HG03175 (cell line): ENCODE results near the gene LPIN2.
"Not testable (repeated sequence)": the region's sequence is repeated elsewhere in the genome, so short reads cannot be mapped to it uniquely, and the experiment has no call there.

Source experiments
- ATAC-seq: cut with Tn5 transposase; IDR thresholded peaks from one replicate; pipeline ENCODE4 v1.9.1; 2021; ENCODE audit warnings: mild to moderate bottlenecking, moderate library complexity; ENCODE audit not compliant: unreplicated experiment

LPIN2 gene, protein sequence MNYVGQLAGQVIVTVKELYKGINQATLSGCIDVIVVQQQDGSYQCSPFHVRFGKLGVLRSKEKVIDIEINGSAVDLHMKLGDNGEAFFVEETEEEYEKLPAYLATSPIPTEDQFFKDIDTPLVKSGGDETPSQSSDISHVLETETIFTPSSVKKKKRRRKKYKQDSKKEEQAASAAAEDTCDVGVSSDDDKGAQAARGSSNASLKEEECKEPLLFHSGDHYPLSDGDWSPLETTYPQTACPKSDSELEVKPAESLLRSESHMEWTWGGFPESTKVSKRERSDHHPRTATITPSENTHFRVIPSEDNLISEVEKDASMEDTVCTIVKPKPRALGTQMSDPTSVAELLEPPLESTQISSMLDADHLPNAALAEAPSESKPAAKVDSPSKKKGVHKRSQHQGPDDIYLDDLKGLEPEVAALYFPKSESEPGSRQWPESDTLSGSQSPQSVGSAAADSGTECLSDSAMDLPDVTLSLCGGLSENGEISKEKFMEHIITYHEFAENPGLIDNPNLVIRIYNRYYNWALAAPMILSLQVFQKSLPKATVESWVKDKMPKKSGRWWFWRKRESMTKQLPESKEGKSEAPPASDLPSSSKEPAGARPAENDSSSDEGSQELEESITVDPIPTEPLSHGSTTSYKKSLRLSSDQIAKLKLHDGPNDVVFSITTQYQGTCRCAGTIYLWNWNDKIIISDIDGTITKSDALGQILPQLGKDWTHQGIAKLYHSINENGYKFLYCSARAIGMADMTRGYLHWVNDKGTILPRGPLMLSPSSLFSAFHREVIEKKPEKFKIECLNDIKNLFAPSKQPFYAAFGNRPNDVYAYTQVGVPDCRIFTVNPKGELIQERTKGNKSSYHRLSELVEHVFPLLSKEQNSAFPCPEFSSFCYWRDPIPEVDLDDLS

GRCh38 chr18:3013024-3013804, at the start of gene LPIN2:
LPIN2 (minus strand) TSS chr18:3013144; CDS start chr18:2960840, 52,304 bp downstream.
- peak; percentile 88 for ATAC-seq

GRCh38 chr18:3061581-3062312, 48.8 kb upstream of the LPIN2 start:
- ATAC-seq: peak; percentile 63

DNA sequence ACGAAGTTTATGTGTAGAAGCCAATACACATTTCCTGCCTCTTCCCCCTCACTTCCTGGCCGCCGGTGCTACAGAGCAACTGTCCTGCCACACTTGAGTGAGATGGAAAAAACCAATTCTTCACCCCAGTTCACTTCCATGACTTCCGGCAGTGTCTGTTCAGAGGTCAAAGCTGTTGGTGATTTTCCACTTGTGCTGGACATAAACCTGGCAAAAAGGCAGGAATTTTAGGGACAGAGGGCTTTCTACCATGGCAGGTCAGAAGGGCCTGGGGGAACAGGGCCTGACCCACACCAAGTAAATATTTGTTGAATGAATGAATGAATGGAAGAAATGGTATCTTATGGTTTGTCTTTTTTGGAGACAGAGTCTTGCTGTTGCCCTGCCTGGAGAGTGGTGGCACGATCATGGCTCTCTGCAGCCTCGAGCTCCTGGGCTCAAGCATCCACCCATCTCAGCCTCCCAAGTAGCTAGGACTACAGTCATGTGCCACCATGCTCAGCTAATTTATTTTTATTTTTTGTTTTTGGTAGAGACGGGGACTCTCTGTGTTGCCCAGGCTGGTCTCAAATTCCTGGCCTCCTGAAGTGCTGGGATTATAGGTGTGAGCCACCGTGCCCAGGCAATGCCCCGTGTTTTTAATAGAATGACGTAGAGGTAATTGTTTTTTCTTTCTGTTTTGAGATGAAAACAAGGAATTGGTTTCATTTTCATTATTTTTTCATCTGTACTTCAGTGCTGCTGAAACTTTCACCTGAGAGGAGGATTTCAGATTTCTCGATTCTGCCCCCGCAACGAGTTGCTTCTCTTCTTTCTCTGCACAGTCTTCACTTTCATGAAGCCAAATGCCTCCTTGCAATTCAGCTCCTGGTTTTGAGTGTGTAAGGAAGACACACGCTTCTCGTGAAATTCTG, 48.0 kb upstream of the LPIN2 start:
- ATAC-seq: no peak

- no peak for ATAC-seq
These were observed 46.3 kb upstream of the LPIN2 start for GRCh38 chr18:3059272-3059671.

DNA sequence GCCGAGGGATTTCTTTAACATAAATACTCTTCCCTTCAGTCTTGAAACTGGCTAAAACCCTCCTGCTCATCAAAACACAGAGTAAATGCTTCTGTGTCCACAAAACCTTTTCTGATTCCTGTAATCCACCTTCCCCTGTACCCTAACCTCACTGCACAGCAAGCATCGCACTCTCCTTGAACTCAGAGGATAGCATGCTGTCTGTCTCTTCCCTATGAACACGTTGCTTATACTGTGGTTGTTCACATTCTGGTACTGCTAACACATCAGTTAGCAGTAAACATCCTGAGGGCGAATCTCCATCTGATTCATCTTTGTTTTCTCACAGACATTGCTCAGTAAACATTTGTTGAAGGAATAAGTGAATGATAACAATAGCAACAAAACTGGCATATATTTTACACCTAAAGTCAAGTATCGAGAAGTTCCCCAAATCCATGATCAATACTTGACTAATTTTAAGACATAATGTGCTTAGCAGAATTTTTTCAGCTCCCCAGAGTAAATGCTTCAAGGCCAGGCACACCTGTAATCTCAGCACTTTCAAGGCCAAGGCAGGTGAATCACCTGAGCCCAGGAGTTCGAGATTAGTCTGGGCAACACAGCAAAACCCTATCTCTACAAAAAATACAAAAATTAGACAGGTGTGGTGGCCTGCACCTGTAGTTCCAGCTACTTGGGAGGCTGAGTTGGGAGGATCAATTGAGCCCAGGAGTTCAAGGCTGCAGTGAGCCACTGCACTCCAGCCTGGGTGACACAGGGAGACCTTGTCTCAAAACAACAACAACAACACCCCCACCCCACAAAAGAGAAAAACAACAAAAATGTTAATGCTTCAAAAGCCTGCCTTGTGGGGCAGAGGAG, 45.6 kb upstream of the LPIN2 start:
- no peak for ATAC-seq

GRCh38 chr18:3057526-3057925, 44.6 kb upstream of the LPIN2 start:
- ATAC-seq: no peak

- no peak for ATAC-seq
These were observed 43.4 kb upstream of the LPIN2 start for GRCh38 chr18:3056311-3056710.

DNA sequence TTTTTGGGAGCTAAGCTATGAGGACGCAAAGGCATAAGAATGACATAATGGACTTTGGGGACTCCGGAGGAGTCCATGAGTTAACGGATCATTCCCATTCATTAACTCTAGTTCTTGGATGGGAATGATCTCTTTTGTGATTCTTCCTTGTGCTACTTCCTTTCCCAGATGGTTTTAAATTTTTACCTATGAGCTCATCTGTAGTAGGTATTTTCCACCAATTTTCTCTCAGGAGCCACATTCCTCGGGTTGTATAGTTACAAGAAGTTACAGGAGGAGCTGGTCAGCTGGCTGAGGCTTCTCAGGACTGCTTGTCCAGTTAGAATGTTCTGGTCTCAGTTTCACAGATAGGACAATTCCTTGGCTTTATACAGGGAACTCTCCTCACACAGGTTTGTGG, 42.9 kb upstream of the LPIN2 start:
- no peak for ATAC-seq

GRCh38 chr18:3055186-3055728, 42.3 kb upstream of the LPIN2 start:
- ATAC-seq: no peak

DNA sequence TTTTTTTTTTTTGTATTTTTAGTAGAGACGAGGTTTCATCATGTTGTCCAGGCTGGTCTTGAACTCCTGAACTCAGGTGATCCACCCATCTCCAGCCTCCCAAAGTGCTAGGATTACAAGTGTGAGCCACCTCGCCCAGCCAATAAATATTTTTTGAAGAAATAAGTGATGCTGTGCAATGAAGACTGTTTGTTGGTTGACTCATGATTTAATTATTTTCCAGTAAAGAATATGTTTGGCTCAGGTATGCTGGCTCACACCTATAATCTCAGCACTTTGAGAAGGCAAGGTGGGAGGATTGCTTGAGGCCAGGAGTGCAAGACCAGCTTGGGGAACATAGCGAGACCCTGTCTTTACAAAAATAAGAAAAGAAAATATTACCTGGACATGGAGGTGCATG, 41.8 kb upstream of the LPIN2 start:
- no peak for ATAC-seq

- ATAC-seq: no peak
These were observed 41.3 kb upstream of the LPIN2 start for GRCh38 chr18:3054214-3054613.

- ATAC-seq: no peak
These were observed 40.1 kb upstream of the LPIN2 start for GRCh38 chr18:3053081-3053480.

DNA sequence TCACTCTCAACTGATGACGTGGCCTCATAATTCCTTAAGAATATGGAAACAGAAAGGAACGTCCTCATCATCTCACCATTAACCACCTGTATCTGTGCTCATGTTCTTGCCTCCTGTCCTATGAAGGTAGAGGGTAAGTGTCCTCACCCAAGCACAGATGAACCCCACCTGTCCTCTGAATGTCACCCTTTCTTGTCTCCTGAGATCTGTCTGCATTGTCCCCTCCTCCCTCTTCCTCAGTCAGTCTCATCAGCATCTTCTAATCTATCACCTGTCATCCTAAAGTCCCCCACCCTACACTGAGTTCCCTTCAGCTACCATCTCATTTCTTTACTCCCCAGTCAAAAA, 39.4 kb upstream of the LPIN2 start:
- ATAC-seq: no peak

DNA sequence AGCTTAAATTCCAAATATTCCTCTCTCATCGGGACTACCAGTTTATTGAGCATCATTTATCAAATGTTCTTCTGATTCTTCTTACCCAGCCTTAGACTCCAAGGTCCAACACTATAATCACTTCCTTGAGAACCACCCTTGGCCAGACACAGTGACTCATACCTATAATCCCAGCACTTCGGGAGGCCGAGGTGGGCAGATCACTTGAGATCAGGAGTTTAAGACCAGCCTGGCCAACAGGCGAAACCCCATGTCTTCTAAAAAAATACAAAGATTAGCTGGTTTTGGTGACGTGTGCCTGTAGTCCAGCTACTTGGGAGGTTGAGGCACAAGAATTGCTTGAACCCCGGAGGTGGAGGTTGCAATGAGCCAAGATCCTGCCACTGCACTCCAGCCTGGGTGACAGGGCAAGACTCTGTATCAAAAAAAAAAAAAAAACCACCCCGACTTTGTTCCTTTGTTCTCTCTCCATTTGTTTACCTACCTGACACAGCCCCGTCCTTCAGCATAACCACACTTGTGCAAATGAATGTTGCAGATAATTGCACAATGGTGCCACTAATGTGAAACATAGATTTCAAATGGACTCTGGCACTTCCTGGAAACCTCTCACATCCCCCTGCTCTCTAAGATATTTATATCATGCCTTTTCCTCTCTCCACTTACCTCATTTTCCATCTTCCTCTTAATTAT, 38.9 kb upstream of the LPIN2 start:
- ATAC-seq: no peak

DNA sequence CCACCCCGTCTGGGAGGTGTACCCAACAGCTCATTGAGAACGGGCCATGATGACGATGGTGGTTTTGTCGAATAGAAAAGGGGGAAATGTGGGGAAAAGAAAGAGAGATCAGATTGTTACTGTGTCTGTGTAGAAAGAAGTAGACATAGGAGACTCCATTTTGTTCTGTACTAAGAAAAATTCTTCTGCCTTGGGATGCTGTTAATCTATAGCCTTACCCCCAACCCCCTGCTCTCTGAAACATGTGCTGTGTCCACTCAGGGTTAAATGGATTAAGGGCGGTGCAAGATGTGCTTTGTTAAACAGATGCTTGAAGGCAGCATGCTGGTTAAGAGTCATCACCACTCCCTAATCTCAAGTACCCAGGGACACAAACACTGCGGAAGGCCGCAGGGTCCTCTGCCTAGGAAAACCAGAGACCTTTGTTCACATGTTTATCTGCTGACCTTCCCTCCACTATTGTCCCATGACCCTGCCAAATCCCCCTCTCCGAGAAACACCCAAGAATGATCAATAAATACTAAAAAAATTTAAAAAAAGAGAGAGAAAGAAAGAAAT, 37.0 kb upstream of the LPIN2 start:
- not testable (repeated sequence) for ATAC-seq

DNA sequence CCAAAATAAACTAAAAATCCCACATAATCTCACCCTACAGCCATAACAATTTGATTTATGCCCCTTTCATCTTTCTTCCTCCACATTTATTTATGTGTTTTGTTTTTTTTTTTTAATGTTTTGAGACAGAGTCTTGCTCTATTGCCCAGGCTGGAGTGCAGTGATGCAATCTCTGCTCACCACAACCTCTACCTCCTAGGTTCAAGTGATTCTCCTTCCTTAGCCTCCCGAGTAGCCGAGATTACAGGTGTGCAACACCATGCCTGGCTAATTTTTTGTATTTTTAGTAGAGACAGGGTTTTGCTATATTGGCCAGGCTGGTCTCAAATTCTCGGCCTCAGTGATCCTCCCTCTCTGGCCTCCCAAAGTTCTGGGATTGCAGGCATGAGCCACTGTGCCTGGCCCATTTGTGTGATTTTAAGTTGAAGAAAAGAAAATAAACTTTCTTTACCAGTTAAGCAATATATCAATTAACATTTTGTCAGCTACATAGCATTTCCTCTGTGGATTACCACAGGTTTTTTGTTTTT, 35.9 kb upstream of the LPIN2 start:
- ATAC-seq: no peak

GRCh38 chr18:3048121-3048520, 35.2 kb upstream of the LPIN2 start:
- ATAC-seq: no peak
